Left ventricle myocardium inferior (tissue), 1 donor: ENCODE results near the gene PRPF39. TPM values are rescaled to one million over a fixed set of nuclear protein-coding genes. Genes with fewer than 3 reads are reported as not detected.
"Not testable (repeated sequence)": the region's sequence is repeated elsewhere in the genome, so short reads cannot be mapped to it uniquely, and the experiment has no call there.

Source experiments
- DNase-seq: peaks from one replicate; pipeline ENCODE4 v3.0.0-alpha.2; 2020
- H3K27ac ChIP-seq: fragments of 200-600 bp; replicated peaks from 2 replicates; pipeline ENCODE4 v1.8.0; 2021
- H3K27me3 ChIP-seq: fragments of 200-600 bp; 2 replicates; pipeline ENCODE4 v1.8.0; 2021; ENCODE audit warnings: low read depth
- H3K36me3 ChIP-seq: fragments of 200-600 bp; 2 replicates; pipeline ENCODE4 v1.8.0; 2021
- H3K4me1 ChIP-seq: fragments of 200-600 bp; 2 replicates; pipeline ENCODE4 v1.8.0; 2021
- H3K4me3 ChIP-seq: fragments of 200-600 bp; 2 replicates; pipeline ENCODE4 v1.8.0; 2021; ENCODE audit warnings: mild to moderate bottlenecking, moderate library complexity
- H3K9me3 ChIP-seq: fragments of 200-600 bp; replicated peaks from 2 replicates; pipeline ENCODE4 v1.8.0; 2021
- intact Hi-C: fragments of 100-400 bp; cut with micrococcal nuclease; formaldehyde crosslinking; loops from one replicate; pipeline ENCODE4 v1.11.0; 2022
- total RNA-seq: library from RNA; stranded (reverse); fragmentation: NEBNext Ultra II Directional; extraction: Animal tissue kit (Norgen Biotek cat#: 25700); gene quantifications from one replicate; pipeline ENCODE4 v1.2.1, GENCODE V29; 2021
- TF ChIP-seq, protein P1 (sequence below): fragments of 200-600 bp; IDR thresholded peaks from 2 replicates; pipeline ENCODE4 v1.8.0; 2021; ENCODE audit warnings: antibody characterized with exemption, mild to moderate bottlenecking, borderline replicate concordance
- donor health status: DM: no; HTN: yes; CAD: no; lungs with severe emphysema.

PRPF39 gene
- total RNA-seq, 1 donor from 2014 or later = 11.1 TPM

DNA sequence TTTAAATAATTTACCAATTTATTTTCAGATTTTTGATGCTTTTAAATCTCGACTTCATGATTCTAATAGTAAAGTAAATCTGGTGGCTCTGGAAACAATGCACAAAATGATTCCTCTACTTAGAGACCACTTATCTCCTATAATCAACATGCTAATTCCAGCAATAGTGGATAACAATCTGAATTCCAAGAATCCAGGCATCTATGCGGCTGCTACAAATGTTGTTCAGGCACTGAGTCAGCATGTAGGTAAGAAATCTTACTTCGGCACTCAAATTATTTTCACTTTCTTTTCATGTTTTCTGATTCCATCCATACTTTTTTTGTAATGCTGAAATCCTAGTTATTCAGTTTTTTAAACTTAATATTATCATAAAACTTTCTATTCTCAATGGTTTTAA is 15.5 kb upstream of the PRPF39 start:
- TF ChIP-seq, protein P1, sequence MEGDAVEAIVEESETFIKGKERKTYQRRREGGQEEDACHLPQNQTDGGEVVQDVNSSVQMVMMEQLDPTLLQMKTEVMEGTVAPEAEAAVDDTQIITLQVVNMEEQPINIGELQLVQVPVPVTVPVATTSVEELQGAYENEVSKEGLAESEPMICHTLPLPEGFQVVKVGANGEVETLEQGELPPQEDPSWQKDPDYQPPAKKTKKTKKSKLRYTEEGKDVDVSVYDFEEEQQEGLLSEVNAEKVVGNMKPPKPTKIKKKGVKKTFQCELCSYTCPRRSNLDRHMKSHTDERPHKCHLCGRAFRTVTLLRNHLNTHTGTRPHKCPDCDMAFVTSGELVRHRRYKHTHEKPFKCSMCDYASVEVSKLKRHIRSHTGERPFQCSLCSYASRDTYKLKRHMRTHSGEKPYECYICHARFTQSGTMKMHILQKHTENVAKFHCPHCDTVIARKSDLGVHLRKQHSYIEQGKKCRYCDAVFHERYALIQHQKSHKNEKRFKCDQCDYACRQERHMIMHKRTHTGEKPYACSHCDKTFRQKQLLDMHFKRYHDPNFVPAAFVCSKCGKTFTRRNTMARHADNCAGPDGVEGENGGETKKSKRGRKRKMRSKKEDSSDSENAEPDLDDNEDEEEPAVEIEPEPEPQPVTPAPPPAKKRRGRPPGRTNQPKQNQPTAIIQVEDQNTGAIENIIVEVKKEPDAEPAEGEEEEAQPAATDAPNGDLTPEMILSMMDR = no peak
- no peaks in the 10 kb centered on the region for H3K9me3 ChIP-seq
- H3K27me3 ChIP-seq = no peaks in the 10 kb centered on the region
- peaks cover 25% of the 10 kb centered on the region for H3K4me1 ChIP-seq
- no peak overlapping the region for H3K27ac ChIP-seq
- H3K36me3 ChIP-seq = peaks cover 24% of the 10 kb centered on the region
- no peak overlapping the region for H3K4me3 ChIP-seq
- intact Hi-C loops = no loop called here
- DNase-seq = no peak

- TF ChIP-seq, protein P1 = no peak
- H3K27ac ChIP-seq = no peak overlapping the region
- intact Hi-C loops = no loop called here
- H3K9me3 ChIP-seq = no peaks in the 10 kb centered on the region
- DNase-seq = no peak
- peaks cover 25% of the 10 kb centered on the region for H3K4me1 ChIP-seq
- H3K4me3 ChIP-seq = no peak overlapping the region
- H3K27me3 ChIP-seq = no peaks in the 10 kb centered on the region
- peaks cover 28% of the 10 kb centered on the region for H3K36me3 ChIP-seq
These were observed 13.7 kb upstream of the PRPF39 start for GRCh38 chr14:45070215-45070614.

GRCh38 chr14:45072126-45072525 is 11.8 kb upstream of the PRPF39 start:
- Histone ChIP-seq H3K27ac (no peak overlapping the region), H3K9me3 (no peaks in the 10 kb centered on the region), H3K4me1 (peaks cover 10% of the 10 kb centered on the region), H3K4me3 (no peak overlapping the region), H3K36me3 (peaks cover 28% of the 10 kb centered on the region), H3K27me3 (no peaks in the 10 kb centered on the region)
- DNase-seq = no peak
- intact Hi-C loops = no loop called here
- TF ChIP-seq, protein P1 = no peak

DNA sequence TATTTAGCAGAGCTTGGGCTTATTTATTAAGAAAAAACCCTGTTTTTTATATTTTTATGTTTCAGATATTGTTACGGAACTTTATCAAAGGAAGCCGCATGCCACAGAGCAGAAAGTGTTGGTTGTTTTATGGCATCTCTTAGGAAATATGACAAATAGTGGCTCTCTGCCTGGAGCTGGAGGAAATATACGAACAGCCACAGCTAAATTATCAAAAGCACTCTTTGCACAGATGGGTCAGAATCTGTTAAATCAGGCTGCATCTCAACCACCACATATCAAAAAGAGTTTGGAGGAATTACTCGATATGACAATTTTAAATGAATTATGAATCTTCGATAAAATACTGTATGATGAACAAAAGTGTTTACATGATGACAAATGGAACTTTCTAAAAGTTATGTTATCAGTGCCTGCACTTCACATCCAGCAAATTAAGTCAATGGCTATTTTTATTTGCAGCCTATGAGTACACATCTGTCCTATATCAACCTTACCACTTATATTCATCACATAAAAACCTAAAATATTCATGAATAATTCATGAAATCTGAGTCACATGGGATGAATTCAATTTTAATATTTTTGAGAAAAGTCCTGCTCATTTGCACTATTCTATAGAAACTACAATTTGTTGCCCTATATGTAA is 10.6 kb upstream of the PRPF39 start:
- no peak for DNase-seq
- intact Hi-C loops = no loop called here
- no peak overlapping the region for H3K27ac ChIP-seq
- peaks cover 28% of the 10 kb centered on the region for H3K36me3 ChIP-seq
- no peak overlapping the region for H3K4me3 ChIP-seq
- H3K27me3 ChIP-seq = no peaks in the 10 kb centered on the region
- no peaks in the 10 kb centered on the region for H3K9me3 ChIP-seq
- H3K4me1 ChIP-seq = peaks cover 10% of the 10 kb centered on the region
- TF ChIP-seq, protein P1 = no peak

DNA sequence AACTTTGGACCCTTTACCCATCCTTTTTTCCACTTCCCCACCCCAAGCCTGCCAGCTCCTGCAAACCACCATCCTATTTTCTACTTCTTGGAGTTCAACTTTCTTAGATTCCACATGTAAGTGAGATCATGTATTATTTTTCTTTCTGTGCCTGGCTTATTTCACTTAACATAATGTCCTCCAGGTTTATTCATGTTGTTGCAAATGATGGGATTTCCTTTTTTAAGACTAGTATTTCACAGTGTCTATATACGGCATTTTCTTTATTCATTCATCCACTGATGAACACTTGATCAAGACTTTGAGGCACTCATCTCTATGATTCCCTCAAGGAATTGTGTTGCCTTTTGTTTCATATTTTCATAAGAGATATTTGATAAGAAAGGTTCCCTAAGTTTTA is 5.6 kb upstream of the PRPF39 start:
- Histone ChIP-seq H3K4me3 (no peak overlapping the region), H3K4me1 (peaks cover 11% of the 10 kb centered on the region), H3K9me3 (no peaks in the 10 kb centered on the region), H3K36me3 (peaks cover 5% of the 10 kb centered on the region), H3K27ac (no peak overlapping the region), H3K27me3 (no peaks in the 10 kb centered on the region)
- TF ChIP-seq, protein P1 = no peak
- intact Hi-C loops = no loop called here
- no peak for DNase-seq

- DNase-seq, H3K27me3 ChIP-seq, H3K27ac ChIP-seq, H3K36me3 ChIP-seq, H3K4me3 ChIP-seq, intact Hi-C loops, H3K9me3 ChIP-seq: not testable (repeated sequence)
- peaks cover 22% of the 10 kb centered on the region for H3K4me1 ChIP-seq
These were observed 3.4 kb upstream of the PRPF39 start for GRCh38 chr14:45080416-45080968.

GRCh38 chr14:45081096-45081495 is 2.8 kb upstream of the PRPF39 start:
- H3K27me3 ChIP-seq, H3K36me3 ChIP-seq, H3K9me3 ChIP-seq, H3K27ac ChIP-seq, H3K4me3 ChIP-seq, intact Hi-C loops, DNase-seq: not testable (repeated sequence)
- peaks cover 28% of the 10 kb centered on the region for H3K4me1 ChIP-seq
